ENCODE results near the gene CNOT6. TPM values are rescaled to one million over a fixed set of nuclear protein-coding genes. Genes with fewer than 3 reads are reported as not detected.
"Not testable (repeated sequence)": the region's sequence is repeated elsewhere in the genome, so short reads cannot be mapped to it uniquely, and the experiment has no call there.

The CNOT6 gene
- total RNA-seq, 1 experiment from 2014 or later: 32.8 TPM

- H3K9me3 ChIP-seq (ENCODE audit: control insufficient read depth, insufficient read depth, low read depth, low read length); in situ Hi-C loops (cut with HindIII; ENCODE audit: low pct_unique_long_range_greater_than_20kb, low sequenced_read_pairs); H3K4me3 ChIP-seq (ENCODE audit: low read depth in 2 of 2, low read length in 2 of 2); DNase-seq (ENCODE audit: low read depth, low spot score); H3K27me3 ChIP-seq (ENCODE audit: control insufficient read depth, insufficient read depth, low read length); POLR2A ChIA-PET; intact Hi-C loops (cut with micrococcal nuclease; ENCODE audit: unreplicated experiment); BruUV-seq (replicated peaks); ATAC-seq; H3K27ac ChIP-seq (ENCODE audit: low read length); H3K36me3 ChIP-seq (ENCODE audit: control insufficient read depth, insufficient read depth, low read length): not testable (repeated sequence)
- peak; percentile 61 for TF ChIP-seq CTCF (IDR thresholded peaks at IDR 0.05)
- CTCF ChIA-PET: interaction anchor here (0.5 to 0.7 kb wide), 4 partner anchors 24 to 169 kb away, joined by 3 to 5 read pairs (median 4); no protein-coding TSS in a partner anchor
- H3K4me1 ChIP-seq (ENCODE audit: control insufficient read depth, insufficient read depth, low read length): peaks cover 11% of the 10 kb centered on the region
These were observed 6.1 kb downstream of the CNOT6 start for GRCh38 chr5:180500300-180500699.

- TSS peak; percentile 22 for BruUV-seq (replicated peaks)
- H3K4me1 ChIP-seq (ENCODE audit: control insufficient read depth, insufficient read depth, low read length): no peaks in the 10 kb centered on the region
- no peak overlapping the region for H3K4me3 ChIP-seq (ENCODE audit: low read depth in 2 of 2, low read length in 2 of 2)
- DNase-seq (ENCODE audit: low read depth, low spot score) (no peak), ATAC-seq (no peak)
- intact Hi-C loops (cut with micrococcal nuclease; ENCODE audit: unreplicated experiment) (no loop called here), in situ Hi-C loops (cut with HindIII; ENCODE audit: low pct_unique_long_range_greater_than_20kb, low sequenced_read_pairs) (no loop called here)
- H3K9me3 ChIP-seq (ENCODE audit: control insufficient read depth, insufficient read depth, low read depth, low read length): no peaks in the 10 kb centered on the region
- H3K27ac ChIP-seq (ENCODE audit: low read length): no peak overlapping the region
- TF ChIP-seq SIN3A (IDR thresholded peaks at IDR 0.05; ENCODE audit: borderline replicate concordance, insufficient read depth, low read depth, low read length) (no peak), REST (IDR thresholded peaks at IDR 0.05; ENCODE audit: insufficient read depth in 1 of 2, low read depth in 2 of 2, low read length in 1 of 2) (no peak), TCF7L2 (IDR thresholded peaks at IDR 0.05; ENCODE audit: low read depth, low read length) (no peak), CTCF (IDR thresholded peaks at IDR 0.05) (no peak), POLR2AphosphoS5 (IDR thresholded peaks at IDR 0.05; ENCODE audit: low read depth, low read length) (no peak)
- CTCF ChIA-PET: no interaction called here
- H3K27me3 ChIP-seq (ENCODE audit: control insufficient read depth, insufficient read depth, low read length): no peaks in the 10 kb centered on the region
- POLR2A ChIA-PET: no interaction called here
- H3K36me3 ChIP-seq (ENCODE audit: control insufficient read depth, insufficient read depth, low read length): no peaks in the 10 kb centered on the region
These were observed 13.5 kb downstream of the CNOT6 start for GRCh38 chr5:180507661-180508060.

GRCh38 chr5:180515294-180515693 is 21.1 kb downstream of the CNOT6 start:
- no peaks in the 10 kb centered on the region for H3K36me3 ChIP-seq (ENCODE audit: control insufficient read depth, insufficient read depth, low read length)
- in situ Hi-C loops (cut with HindIII; ENCODE audit: low pct_unique_long_range_greater_than_20kb, low sequenced_read_pairs): no loop called here
- no peaks in the 10 kb centered on the region for H3K27me3 ChIP-seq (ENCODE audit: control insufficient read depth, insufficient read depth, low read length)
- BruUV-seq (replicated peaks): TSS peak; percentile 23
- POLR2A ChIA-PET: no interaction called here
- no peaks in the 10 kb centered on the region for H3K4me1 ChIP-seq (ENCODE audit: control insufficient read depth, insufficient read depth, low read length)
- no peak overlapping the region for H3K27ac ChIP-seq (ENCODE audit: low read length)
- ATAC-seq: no peak
- CTCF ChIA-PET: no interaction called here
- intact Hi-C loops (cut with micrococcal nuclease; ENCODE audit: unreplicated experiment): no loop called here
- DNase-seq (ENCODE audit: low read depth, low spot score): no peak
- TF ChIP-seq TCF7L2 (IDR thresholded peaks at IDR 0.05; ENCODE audit: low read depth, low read length) (no peak), CTCF (IDR thresholded peaks at IDR 0.05) (no peak), POLR2AphosphoS5 (IDR thresholded peaks at IDR 0.05; ENCODE audit: low read depth, low read length) (no peak), REST (IDR thresholded peaks at IDR 0.05; ENCODE audit: insufficient read depth in 1 of 2, low read depth in 2 of 2, low read length in 1 of 2) (no peak), SIN3A (IDR thresholded peaks at IDR 0.05; ENCODE audit: borderline replicate concordance, insufficient read depth, low read depth, low read length) (no peak)
- no peak overlapping the region for H3K4me3 ChIP-seq (ENCODE audit: low read depth in 2 of 2, low read length in 2 of 2)
- H3K9me3 ChIP-seq (ENCODE audit: control insufficient read depth, insufficient read depth, low read depth, low read length): no peaks in the 10 kb centered on the region
